ENCODE data around the gene L3MBTL3. TPM values are rescaled to one million over a fixed set of nuclear protein-coding genes. Genes with fewer than 3 reads are reported as not detected.

The L3MBTL3 gene
- total RNA-seq, 2 experiments from 2014 or later = 29.0 to 30.1 TPM

DNA sequence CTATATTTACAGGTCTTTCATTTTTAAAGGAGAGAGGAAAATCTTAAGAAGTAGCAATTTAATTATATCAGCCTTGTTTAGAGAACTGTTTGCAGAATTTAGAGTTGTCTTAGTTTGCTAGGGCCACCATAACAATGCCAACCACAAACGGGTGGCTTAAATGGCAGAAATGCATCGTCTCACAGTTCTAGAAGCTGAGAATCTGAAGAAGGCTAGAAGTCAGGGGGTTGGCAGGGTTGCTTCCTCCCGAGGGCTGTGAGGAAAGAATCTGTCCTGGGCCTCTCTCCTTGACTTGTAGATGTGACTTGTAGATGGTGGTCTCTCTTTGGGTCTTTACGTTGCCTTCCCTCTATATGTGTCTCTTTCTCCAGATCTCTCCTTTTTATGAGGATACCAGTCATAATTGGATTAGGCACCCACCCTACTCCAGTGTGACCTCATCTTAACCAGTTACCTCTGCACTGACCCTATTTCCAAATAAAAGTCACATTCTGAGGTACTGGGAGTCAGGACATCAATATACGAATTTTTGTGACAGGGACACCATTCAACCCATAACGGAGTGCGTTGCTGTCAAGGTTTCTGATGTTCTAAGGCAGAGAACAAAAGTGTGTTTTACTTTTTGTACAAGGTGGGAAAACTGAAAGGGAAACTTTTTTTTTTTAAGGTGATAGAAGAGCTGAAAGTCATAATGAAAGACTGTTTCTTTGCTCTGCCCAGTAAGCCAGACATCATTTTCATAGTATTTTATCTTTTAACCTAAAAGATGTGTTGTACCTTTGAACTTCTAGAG, 119.9 kb downstream of the L3MBTL3 start:
- H3K36me3 ChIP-seq (ENCODE audit: insufficient read depth, low read length) = peaks cover 34% of the 10 kb centered on the region
- ATAC-seq (ENCODE audit: poor library complexity) (no peak), DNase-seq (peak in 2 of 14 experiments; percentile 16 to 52)
- no peaks in the 10 kb centered on the region for H3K9me3 ChIP-seq (ENCODE audit: control insufficient read depth in 1 of 2, insufficient read depth in 1 of 2, low read length in 2 of 2)
- TF ChIP-seq, protein P1, sequence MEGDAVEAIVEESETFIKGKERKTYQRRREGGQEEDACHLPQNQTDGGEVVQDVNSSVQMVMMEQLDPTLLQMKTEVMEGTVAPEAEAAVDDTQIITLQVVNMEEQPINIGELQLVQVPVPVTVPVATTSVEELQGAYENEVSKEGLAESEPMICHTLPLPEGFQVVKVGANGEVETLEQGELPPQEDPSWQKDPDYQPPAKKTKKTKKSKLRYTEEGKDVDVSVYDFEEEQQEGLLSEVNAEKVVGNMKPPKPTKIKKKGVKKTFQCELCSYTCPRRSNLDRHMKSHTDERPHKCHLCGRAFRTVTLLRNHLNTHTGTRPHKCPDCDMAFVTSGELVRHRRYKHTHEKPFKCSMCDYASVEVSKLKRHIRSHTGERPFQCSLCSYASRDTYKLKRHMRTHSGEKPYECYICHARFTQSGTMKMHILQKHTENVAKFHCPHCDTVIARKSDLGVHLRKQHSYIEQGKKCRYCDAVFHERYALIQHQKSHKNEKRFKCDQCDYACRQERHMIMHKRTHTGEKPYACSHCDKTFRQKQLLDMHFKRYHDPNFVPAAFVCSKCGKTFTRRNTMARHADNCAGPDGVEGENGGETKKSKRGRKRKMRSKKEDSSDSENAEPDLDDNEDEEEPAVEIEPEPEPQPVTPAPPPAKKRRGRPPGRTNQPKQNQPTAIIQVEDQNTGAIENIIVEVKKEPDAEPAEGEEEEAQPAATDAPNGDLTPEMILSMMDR (IDR thresholded peaks at IDR 0.05) = no peak
- H3K27me3 Mint-ChIP-seq = no peaks in the 10 kb centered on the region
- H3K27ac Mint-ChIP-seq = peak overlapping the region; percentile 92
- no peaks in the 10 kb centered on the region for H3K9me3 Mint-ChIP-seq
- ChIA-PET CTCF (no interaction called here), POLR2A (interaction anchor here (1.3 kb wide), 1 partner anchor 85 kb away, joined by 4 read pairs; the partner anchor contains the start of gene SAMD3)
- peaks cover 82% of the 10 kb centered on the region for H3K4me1 Mint-ChIP-seq (ENCODE audit: low read depth)
- H3K4me3 Mint-ChIP-seq = peak overlapping the region; percentile 79
- H3K4me3 ChIP-seq (ENCODE audit: low read length) = peak overlapping the region; percentile 23
- H3K36me3 Mint-ChIP-seq (ENCODE audit: low read depth) = peaks cover 73% of the 10 kb centered on the region
- H3K27ac ChIP-seq (ENCODE audit: low read depth in 1 of 2, low read length in 2 of 2) = peak overlapping the region; percentile 10 to 33
- intact Hi-C loops (cut with DNase I, micrococcal nuclease) = loop anchor here (5.0 to 10.0 kb wide), 3 partner anchors 84 to 144 kb away; partner anchors contain the start of gene SAMD3 (in 1 of the 2)
- peaks cover 25% of the 10 kb centered on the region for H3K4me1 ChIP-seq (ENCODE audit: insufficient read depth, low read length)
- no peaks in the 10 kb centered on the region for H3K27me3 ChIP-seq (ENCODE audit: control insufficient read depth in 1 of 2, insufficient read depth in 2 of 2, low read length in 2 of 2)

DNA sequence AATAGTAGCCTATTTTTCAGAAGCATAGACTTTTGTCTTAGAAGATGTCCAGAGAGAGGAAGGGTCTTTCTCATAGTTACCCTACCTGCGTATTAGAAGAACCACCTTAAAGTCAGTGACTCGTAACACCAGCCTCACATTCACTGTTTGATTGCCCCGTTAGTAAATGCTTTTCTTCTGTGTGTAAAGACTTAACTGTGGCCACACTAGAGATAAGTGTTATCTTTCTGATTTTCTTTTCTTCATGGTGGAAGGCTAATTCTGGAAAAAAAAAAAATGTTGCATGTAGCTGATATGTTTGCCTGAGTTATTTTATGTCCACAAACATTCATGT, 120.5 kb downstream of the L3MBTL3 start:
- peak overlapping the region; percentile 92 for H3K27ac Mint-ChIP-seq
- H3K9me3 Mint-ChIP-seq = no peaks in the 10 kb centered on the region
- TF ChIP-seq, protein P1 (IDR thresholded peaks at IDR 0.05) = no peak
- H3K36me3 Mint-ChIP-seq (ENCODE audit: low read depth) = peaks cover 79% of the 10 kb centered on the region
- DNase-seq (peak in 1 of 14 experiments; percentile 13), ATAC-seq (ENCODE audit: poor library complexity) (no peak)
- H3K4me1 Mint-ChIP-seq (ENCODE audit: low read depth) = peaks cover 80% of the 10 kb centered on the region
- no peaks in the 10 kb centered on the region for H3K27me3 Mint-ChIP-seq
- H3K4me3 Mint-ChIP-seq = peak overlapping the region; percentile 79
- peaks cover 22% of the 10 kb centered on the region for H3K4me1 ChIP-seq (ENCODE audit: insufficient read depth, low read length)
- peak overlapping the region; percentile 23 for H3K4me3 ChIP-seq (ENCODE audit: low read length)
- ChIA-PET POLR2A (interaction anchor here (1.2 to 1.3 kb wide), 3 partner anchors 35 to 85 kb away, joined by 3 to 4 read pairs (median 3); partner anchors contain the start of gene SAMD3), CTCF (no interaction called here)
- H3K27me3 ChIP-seq (ENCODE audit: control insufficient read depth in 1 of 2, insufficient read depth in 2 of 2, low read length in 2 of 2) = no peaks in the 10 kb centered on the region
- H3K9me3 ChIP-seq (ENCODE audit: control insufficient read depth in 1 of 2, insufficient read depth in 1 of 2, low read length in 2 of 2) = no peaks in the 10 kb centered on the region
- H3K36me3 ChIP-seq (ENCODE audit: insufficient read depth, low read length) = peaks cover 39% of the 10 kb centered on the region
- peak overlapping the region; percentile 10 to 33 for H3K27ac ChIP-seq (ENCODE audit: low read depth in 1 of 2, low read length in 2 of 2)
- intact Hi-C loops (cut with DNase I, micrococcal nuclease) = loop anchor here (5.0 to 10.0 kb wide), 3 partner anchors 83 to 143 kb away; partner anchors contain the start of gene SAMD3 (in 1 of the 2)

DNA sequence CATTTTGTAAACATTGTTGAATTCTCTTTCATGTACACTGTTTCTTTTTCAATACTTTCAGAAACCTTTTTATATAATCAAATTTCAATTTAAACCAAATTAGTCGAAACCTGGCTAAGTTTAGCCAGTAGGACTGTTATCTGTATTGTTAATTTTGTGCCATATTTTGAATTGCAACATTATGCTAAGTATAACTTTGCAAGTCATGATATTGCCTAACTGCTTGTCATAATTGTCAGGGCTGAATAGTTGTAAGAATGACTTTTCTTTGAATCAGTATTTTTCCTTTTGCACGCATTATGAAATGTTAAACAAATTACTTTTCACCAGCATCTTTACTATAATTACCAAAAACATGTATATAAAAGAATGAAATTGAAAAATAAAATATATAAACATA, 121.7 kb downstream of the L3MBTL3 start:
- no peak for ATAC-seq (ENCODE audit: poor library complexity)
- DNase-seq = no peak
- POLR2A ChIA-PET = interaction anchor here (0.6 to 1.2 kb wide), 4 partner anchors 8 to 84 kb away, joined by 3 to 4 read pairs (median 3); no protein-coding TSS in a partner anchor
- TF ChIP-seq, protein P1 (IDR thresholded peaks at IDR 0.05) = no peak
- H3K27ac ChIP-seq (ENCODE audit: low read depth in 1 of 2, low read length in 2 of 2) = no peak overlapping the region
- H3K9me3 Mint-ChIP-seq = no peaks in the 10 kb centered on the region
- H3K27me3 ChIP-seq (ENCODE audit: control insufficient read depth in 1 of 2, insufficient read depth in 2 of 2, low read length in 2 of 2) = no peaks in the 10 kb centered on the region
- H3K4me3 ChIP-seq (ENCODE audit: low read length) = no peak overlapping the region
- no peaks in the 10 kb centered on the region for H3K9me3 ChIP-seq (ENCODE audit: control insufficient read depth in 1 of 2, insufficient read depth in 1 of 2, low read length in 2 of 2)
- peaks cover 84% of the 10 kb centered on the region for H3K36me3 Mint-ChIP-seq (ENCODE audit: low read depth)
- intact Hi-C loops (cut with DNase I, micrococcal nuclease) = no loop called here
- peaks cover 49% of the 10 kb centered on the region for H3K36me3 ChIP-seq (ENCODE audit: insufficient read depth, low read length)
- H3K4me1 ChIP-seq (ENCODE audit: insufficient read depth, low read length) = peaks cover 15% of the 10 kb centered on the region
- CTCF ChIA-PET = interaction anchor here (0.6 to 0.7 kb wide), 2 partner anchors 10 to 74 kb away, joined by 3 read pairs; no protein-coding TSS in a partner anchor
- H3K4me1 Mint-ChIP-seq (ENCODE audit: low read depth) = peaks cover 70% of the 10 kb centered on the region
- H3K27me3 Mint-ChIP-seq = no peaks in the 10 kb centered on the region
- no peak overlapping the region for H3K4me3 Mint-ChIP-seq
- peak overlapping the region; percentile 92 for H3K27ac Mint-ChIP-seq

Data from CD4-positive, alpha-beta T cell (primary cell).